ENCODE results near the gene RANBP1. TPM values are rescaled to one million over a fixed set of nuclear protein-coding genes. Genes with fewer than 3 reads are reported as not detected.

Gene RANBP1
- total RNA-seq, 4 donors from 2014 or later: 79.4 to 147 (median 120) TPM

DNA sequence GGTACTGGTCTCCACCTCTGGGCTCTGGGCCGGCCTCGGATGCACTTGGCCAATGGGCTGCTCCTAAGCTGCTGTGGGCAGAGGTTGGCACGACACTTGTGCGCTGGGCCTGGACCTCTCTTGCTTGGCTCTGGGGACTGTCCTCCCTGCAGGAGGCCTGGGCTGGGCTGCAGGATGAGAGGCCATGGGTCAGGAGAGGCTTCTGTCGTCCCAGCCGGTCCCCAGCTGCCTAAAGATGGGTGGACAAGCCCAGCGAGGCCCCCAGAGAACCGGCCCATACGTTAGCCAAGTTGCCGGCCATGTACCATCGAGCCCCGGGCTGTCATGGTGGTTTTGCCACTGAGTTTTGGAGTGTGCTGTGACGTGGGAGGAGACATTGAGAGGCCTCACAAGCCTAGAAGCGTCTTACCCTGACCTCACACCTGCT is 36.6 kb downstream of the RANBP1 start:
- H3K4me3 ChIP-seq: no peak overlapping the region
- no peaks in the 10 kb centered on the region for H3K27me3 ChIP-seq
- H3K36me3 ChIP-seq: no peaks in the 10 kb centered on the region
- in situ Hi-C loops (cut with MboI; ENCODE audit: low sequenced_read_pairs in 4 of 4): loop anchor here (10.0 kb wide), 1 partner anchor 142 kb away; no protein-coding TSS in a partner anchor
- no peak overlapping the region for H3K27ac ChIP-seq
- H3K9me3 ChIP-seq: no peaks in the 10 kb centered on the region
- intact Hi-C loops (cut with DNase I; ENCODE audit: low total_unique reads): no loop called here
- ATAC-seq: no peak
- TF ChIP-seq, protein P1, sequence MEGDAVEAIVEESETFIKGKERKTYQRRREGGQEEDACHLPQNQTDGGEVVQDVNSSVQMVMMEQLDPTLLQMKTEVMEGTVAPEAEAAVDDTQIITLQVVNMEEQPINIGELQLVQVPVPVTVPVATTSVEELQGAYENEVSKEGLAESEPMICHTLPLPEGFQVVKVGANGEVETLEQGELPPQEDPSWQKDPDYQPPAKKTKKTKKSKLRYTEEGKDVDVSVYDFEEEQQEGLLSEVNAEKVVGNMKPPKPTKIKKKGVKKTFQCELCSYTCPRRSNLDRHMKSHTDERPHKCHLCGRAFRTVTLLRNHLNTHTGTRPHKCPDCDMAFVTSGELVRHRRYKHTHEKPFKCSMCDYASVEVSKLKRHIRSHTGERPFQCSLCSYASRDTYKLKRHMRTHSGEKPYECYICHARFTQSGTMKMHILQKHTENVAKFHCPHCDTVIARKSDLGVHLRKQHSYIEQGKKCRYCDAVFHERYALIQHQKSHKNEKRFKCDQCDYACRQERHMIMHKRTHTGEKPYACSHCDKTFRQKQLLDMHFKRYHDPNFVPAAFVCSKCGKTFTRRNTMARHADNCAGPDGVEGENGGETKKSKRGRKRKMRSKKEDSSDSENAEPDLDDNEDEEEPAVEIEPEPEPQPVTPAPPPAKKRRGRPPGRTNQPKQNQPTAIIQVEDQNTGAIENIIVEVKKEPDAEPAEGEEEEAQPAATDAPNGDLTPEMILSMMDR (IDR thresholded peaks at IDR 0.05 in 4 of 5, conservative IDR thresholded peaks at IDR 0.05 in 1 of 5): no peak
- TF ChIP-seq POLR2A (IDR thresholded peaks at IDR 0.05): no peak
- no peak for DNase-seq
- no peaks in the 10 kb centered on the region for H3K4me1 ChIP-seq

DNA sequence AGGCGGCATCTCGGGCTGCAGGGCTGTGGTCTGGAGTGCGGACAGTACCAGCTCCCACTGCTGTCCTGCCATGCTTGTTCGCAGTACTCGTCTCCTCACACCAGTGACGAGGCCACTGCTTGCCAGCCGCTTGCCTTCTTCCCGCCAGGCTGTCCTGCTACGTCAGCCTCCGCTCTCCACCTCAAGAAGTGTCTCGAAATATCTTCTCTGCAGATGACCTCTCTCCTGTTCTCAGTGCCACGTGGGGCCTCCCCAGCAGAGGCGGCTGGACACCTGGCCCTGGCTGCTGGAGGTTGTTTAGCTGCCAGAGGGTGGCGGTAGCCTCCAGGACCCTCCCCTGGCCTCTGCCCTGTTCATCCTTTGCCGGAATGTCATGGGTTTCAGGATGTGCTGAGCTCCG is 38.0 kb downstream of the RANBP1 start:
- H3K27me3 ChIP-seq: no peaks in the 10 kb centered on the region
- no peaks in the 10 kb centered on the region for H3K36me3 ChIP-seq
- ATAC-seq (no peak), DNase-seq (no peak)
- H3K9me3 ChIP-seq: no peaks in the 10 kb centered on the region
- intact Hi-C loops (cut with DNase I; ENCODE audit: low total_unique reads): no loop called here
- in situ Hi-C loops (cut with MboI; ENCODE audit: low sequenced_read_pairs in 4 of 4): loop anchor here (10.0 kb wide), 1 partner anchor 141 kb away; no protein-coding TSS in a partner anchor
- TF ChIP-seq, protein P1 (IDR thresholded peaks at IDR 0.05 in 4 of 5, conservative IDR thresholded peaks at IDR 0.05 in 1 of 5): no peak
- TF ChIP-seq POLR2A (IDR thresholded peaks at IDR 0.05): no peak
- no peak overlapping the region for H3K27ac ChIP-seq
- no peak overlapping the region for H3K4me3 ChIP-seq
- H3K4me1 ChIP-seq: no peaks in the 10 kb centered on the region

DNA sequence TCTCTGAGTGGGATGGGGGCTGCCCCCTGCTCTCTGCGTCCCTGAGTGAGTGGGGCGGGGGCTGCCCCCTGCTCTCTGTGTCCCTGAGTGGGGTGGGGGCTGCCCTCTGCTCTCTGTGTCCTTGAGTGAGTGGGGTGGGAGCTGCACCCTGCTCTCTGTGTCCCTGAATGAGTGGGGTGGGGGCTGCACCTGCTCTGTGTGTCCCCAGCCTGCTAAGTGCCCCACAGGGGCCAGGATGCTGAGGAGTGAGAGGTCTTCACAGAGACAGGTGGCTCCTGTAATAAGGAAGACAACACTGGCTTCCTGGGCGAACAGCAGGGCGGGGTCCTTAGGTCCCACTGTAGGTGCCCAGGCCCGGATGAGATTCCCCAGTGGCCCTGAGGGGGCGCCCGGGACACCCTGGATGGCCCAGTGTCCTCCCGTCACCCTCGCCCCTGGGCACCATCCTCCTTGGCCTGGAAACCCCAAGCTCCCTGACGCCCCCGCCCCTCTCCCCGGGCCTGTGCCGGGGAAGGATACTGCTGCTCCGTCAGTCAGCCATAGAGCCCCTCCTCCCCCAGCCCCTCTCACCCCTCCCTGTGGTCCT is 38.8 kb downstream of the RANBP1 start:
- H3K4me1 ChIP-seq: no peaks in the 10 kb centered on the region
- no peak overlapping the region for H3K27ac ChIP-seq
- TF ChIP-seq POLR2A (IDR thresholded peaks at IDR 0.05): no peak
- TF ChIP-seq, protein P1 (IDR thresholded peaks at IDR 0.05 in 4 of 5, conservative IDR thresholded peaks at IDR 0.05 in 1 of 5): no peak
- in situ Hi-C loops (cut with MboI; ENCODE audit: low sequenced_read_pairs in 4 of 4) (loop anchor here (10.0 kb wide), 1 partner anchor 140 kb away; no protein-coding TSS in a partner anchor), intact Hi-C loops (cut with DNase I; ENCODE audit: low total_unique reads) (loop anchor here (5.0 kb wide), 1 partner anchor 113 kb away; the partner anchor contains the start of gene RTN4R)
- H3K4me3 ChIP-seq: peak overlapping the region in 3 of 4 donors; percentile 9 to 39 (median 22)
- DNase-seq: no peak
- no peaks in the 10 kb centered on the region for H3K36me3 ChIP-seq
- no peak for ATAC-seq
- no peaks in the 10 kb centered on the region for H3K27me3 ChIP-seq
- H3K9me3 ChIP-seq: no peaks in the 10 kb centered on the region

DNA sequence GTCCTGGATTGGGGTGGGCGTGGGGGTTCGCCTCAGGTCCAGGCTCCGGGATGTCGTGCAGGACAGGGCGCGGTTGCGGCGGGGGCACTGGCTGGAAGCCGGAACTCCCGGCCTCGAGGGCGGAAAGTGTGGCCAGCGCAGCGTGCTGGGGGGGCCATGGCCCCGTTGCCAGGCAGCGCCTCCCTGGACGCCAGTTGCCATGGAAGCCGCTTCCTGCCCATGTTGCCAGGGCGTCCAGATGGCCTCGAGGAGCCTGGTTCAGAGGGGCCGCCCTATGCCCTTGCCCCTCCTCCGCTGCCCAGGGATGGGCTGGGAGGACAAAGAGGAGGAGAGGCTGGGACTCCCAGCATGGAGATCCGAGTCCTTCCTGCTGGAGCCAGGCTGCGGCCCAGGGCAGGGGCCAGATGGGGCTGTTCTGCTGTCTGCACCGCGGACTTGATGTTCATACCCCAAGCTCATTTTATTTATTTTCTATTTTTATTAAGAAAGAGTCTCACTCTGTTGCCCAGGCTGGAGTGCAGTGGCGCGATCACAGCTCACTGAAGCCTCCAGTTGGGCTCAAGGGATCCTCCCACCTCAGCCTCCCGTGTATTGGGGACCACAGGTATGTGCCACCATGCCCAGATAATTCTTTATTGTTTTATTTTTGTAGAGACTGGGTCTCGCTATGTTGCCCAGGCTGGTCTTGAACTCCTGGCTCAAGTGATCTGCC is 39.6 kb downstream of the RANBP1 start:
- H3K4me3 ChIP-seq: peak overlapping the region in 3 of 4 donors; percentile 9 to 39 (median 22)
- H3K4me1 ChIP-seq: no peaks in the 10 kb centered on the region

More for the DNA sequence above, 39.6 kb downstream of the RANBP1 start:
- Histone ChIP-seq H3K36me3 (no peaks in the 10 kb centered on the region), H3K27ac (no peak overlapping the region), H3K9me3 (no peaks in the 10 kb centered on the region), H3K27me3 (no peaks in the 10 kb centered on the region)
- ATAC-seq (no peak), DNase-seq (no peak)
- TF ChIP-seq POLR2A (IDR thresholded peaks at IDR 0.05): no peak
- TF ChIP-seq, protein P1 (IDR thresholded peaks at IDR 0.05 in 4 of 5, conservative IDR thresholded peaks at IDR 0.05 in 1 of 5): no peak
- in situ Hi-C loops (cut with MboI; ENCODE audit: low sequenced_read_pairs in 4 of 4) (loop anchor here (10.0 kb wide), 1 partner anchor 139 kb away; no protein-coding TSS in a partner anchor), intact Hi-C loops (cut with DNase I; ENCODE audit: low total_unique reads) (loop anchor here (5.0 kb wide), 1 partner anchor 112 kb away; the partner anchor contains the start of gene RTN4R)

Measured in gastrocnemius medialis (tissue), 4 donors.